TTC549 (cell line): ENCODE measurements around the gene TARM1.

ENCODE experiments used
- FAIRE-seq: peaks from 2 replicates; lab custom pipeline; 2012; peaks lifted over from hg19 to GRCh38; lab: Jason Lieb, UNC

The TARM1 gene

GRCh38 chr19:54029930-54030490 is 51.2 kb downstream of the TARM1 start:
- no peak for FAIRE-seq

DNA sequence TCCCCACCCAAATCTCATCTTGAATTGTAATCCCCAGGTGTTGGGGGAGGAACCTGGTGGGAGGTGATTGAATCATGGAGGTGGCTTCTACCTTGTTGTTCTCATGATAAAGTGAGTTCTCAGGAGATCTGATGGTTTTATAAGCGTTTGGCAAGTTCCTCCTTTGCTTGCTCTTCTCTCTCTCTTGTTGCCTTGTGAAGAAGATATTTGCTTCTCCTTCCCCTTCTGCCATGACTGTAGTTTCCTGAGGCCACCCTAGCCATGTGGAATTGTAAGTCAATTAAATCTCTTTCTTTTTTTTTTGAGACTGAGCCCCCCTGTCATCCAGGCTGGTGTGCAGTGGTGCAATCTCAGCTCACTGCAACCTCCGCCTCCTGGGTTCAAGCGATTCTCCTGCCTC is 51.9 kb downstream of the TARM1 start:
- no peak for FAIRE-seq

GRCh38 chr19:54026656-54027055 is 54.5 kb downstream of the TARM1 start:
- FAIRE-seq = no peak

DNA sequence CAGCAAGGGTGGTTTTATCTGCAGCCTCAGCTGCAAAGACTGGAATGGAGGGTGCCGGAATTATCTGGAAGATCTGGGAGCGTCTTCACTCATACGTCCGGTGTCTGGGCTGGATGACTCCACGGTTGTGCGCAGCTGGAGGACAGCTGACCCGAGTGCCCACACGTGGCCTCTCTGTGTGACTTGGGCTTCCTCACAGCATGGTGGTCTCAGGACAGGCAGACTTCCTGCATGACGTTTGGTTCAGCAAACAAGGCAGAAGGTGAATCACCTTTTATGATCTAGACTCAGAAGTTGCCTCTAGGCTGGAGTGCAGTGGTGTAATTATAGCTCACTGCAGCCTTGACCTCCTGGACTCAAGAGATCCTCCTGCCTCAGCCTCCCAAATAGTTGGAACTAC is 56.5 kb downstream of the TARM1 start:
- no peak for FAIRE-seq

GRCh38 chr19:54023191-54023590 is 58.0 kb downstream of the TARM1 start:
- no peak for FAIRE-seq

- no peak for FAIRE-seq
These were observed 59.2 kb downstream of the TARM1 start for GRCh38 chr19:54021932-54022331.

- FAIRE-seq = no peak
These were observed 59.8 kb downstream of the TARM1 start for GRCh38 chr19:54021363-54021762.
